Fibroblast of pulmonary artery (primary cell): ENCODE measurements around the gene FAM120A.
"Not testable (repeated sequence)": the region's sequence is repeated elsewhere in the genome, so short reads cannot be mapped to it uniquely, and the experiment has no call there.

Experiments
- DNase-seq: peaks from one replicate; pipeline ENCODE4 v3.0.0-alpha.2; 2010; ENCODE audit warnings: low read depth
- H3K4me3 ChIP-seq: replicated peaks from 2 replicates; pipeline ENCODE4 v1.5.1; 2011; ENCODE audit warnings: low read depth, mild to moderate bottlenecking, control low read depth, low read length, moderate library complexity
- CTCF ChIP-seq: IDR thresholded peaks from 2 replicates; pipeline ENCODE4 v1.5.1; 2011; ENCODE audit warnings: mild to moderate bottlenecking, control low read depth, low read length, inconsistent platforms; ENCODE audit errors: missing control alignments

FAM120A gene

GRCh38 chr9:93434056-93434455, 17.4 kb upstream of the FAM120A start:
- H3K4me3 ChIP-seq, result no peak overlapping the region
- no peak for DNase-seq
- TF ChIP-seq CTCF, result no peak

- no peak for DNase-seq
- TF ChIP-seq CTCF, result no peak
- no peak overlapping the region for H3K4me3 ChIP-seq
Measured at GRCh38 chr9:93435386-93435785, 16.1 kb upstream of the FAM120A start.

GRCh38 chr9:93436218-93436617, 15.3 kb upstream of the FAM120A start:
- no peak overlapping the region for H3K4me3 ChIP-seq
- TF ChIP-seq CTCF, result no peak
- no peak for DNase-seq

GRCh38 chr9:93436655-93437407, 14.7 kb upstream of the FAM120A start:
- TF ChIP-seq CTCF, result no peak
- no peak for DNase-seq
- no peak overlapping the region for H3K4me3 ChIP-seq

GRCh38 chr9:93437996-93438395, 13.5 kb upstream of the FAM120A start:
- no peak for TF ChIP-seq CTCF
- no peak overlapping the region for H3K4me3 ChIP-seq
- DNase-seq, result no peak

GRCh38 chr9:93439301-93439700, 12.2 kb upstream of the FAM120A start:
- not testable (repeated sequence) for DNase-seq

GRCh38 chr9:93440896-93441580, 10.4 kb upstream of the FAM120A start:
- no peak for DNase-seq
- no peak for TF ChIP-seq CTCF
- H3K4me3 ChIP-seq, result no peak overlapping the region

More at GRCh38 chr9:93439301-93439700, 12.2 kb upstream of the FAM120A start:
- H3K4me3 ChIP-seq, result not testable (repeated sequence)
